SK-N-MC (cell line): ENCODE data around the gene ATAD2B.

Experiments used
- DNase-seq: peaks from one replicate; pipeline ENCODE4 v3.0.0-alpha.2; 2011; ENCODE audit warnings: low read depth, low spot score
- H3K27ac ChIP-seq: fragments of 200-600 bp; sonication (generic); 2 replicates; pipeline ENCODE4 v1.5.1; 2016; ENCODE audit warnings: mixed run types
- H3K36me3 ChIP-seq: fragments of 200-600 bp; sonication (generic); 2 replicates; pipeline ENCODE4 v1.6.1; 2017; ENCODE audit warnings: antibody characterized with exemption, low read length, mixed read lengths; ENCODE audit not compliant: insufficient read depth
- H3K4me3 ChIP-seq: fragments of 200-600 bp; sonication (generic); 2 replicates; pipeline ENCODE4 v1.5.1; 2016
- H3K9ac ChIP-seq: fragments of 200-600 bp; sonication (generic); 2 replicates; pipeline ENCODE4 v1.8.0; 2017; ENCODE audit warnings: mixed run types, mixed read lengths; ENCODE audit not compliant: insufficient read length
- H3K9me3 ChIP-seq: fragments of 200-600 bp; sonication (generic); 2 replicates; pipeline ENCODE4 v1.6.1; 2017; ENCODE audit warnings: low read depth, mild to moderate bottlenecking, antibody characterized with exemption, low read length, moderate library complexity, mixed read lengths
- EZH2 ChIP-seq: fragments of 200-600 bp; sonication (generic); IDR thresholded peaks from one replicate; pipeline ENCODE4 v1.6.1; 2017; ENCODE audit warnings: antibody characterized with exemption
- FOXP2 ChIP-seq: optimal IDR thresholded peaks from 2 replicates; pipeline ENCODE3; 2011; ENCODE audit warnings: mild to moderate bottlenecking, moderate library complexity; ENCODE audit not compliant: insufficient read depth; ENCODE audit errors: extremely low read length, control extremely low read depth
- POLR2AphosphoS5 ChIP-seq: IDR thresholded peaks from 2 replicates; pipeline ENCODE4 v1.6.1; 2012; ENCODE audit warnings: mild to moderate bottlenecking, low read depth, low read length, borderline replicate concordance

ATAD2B gene

DNA sequence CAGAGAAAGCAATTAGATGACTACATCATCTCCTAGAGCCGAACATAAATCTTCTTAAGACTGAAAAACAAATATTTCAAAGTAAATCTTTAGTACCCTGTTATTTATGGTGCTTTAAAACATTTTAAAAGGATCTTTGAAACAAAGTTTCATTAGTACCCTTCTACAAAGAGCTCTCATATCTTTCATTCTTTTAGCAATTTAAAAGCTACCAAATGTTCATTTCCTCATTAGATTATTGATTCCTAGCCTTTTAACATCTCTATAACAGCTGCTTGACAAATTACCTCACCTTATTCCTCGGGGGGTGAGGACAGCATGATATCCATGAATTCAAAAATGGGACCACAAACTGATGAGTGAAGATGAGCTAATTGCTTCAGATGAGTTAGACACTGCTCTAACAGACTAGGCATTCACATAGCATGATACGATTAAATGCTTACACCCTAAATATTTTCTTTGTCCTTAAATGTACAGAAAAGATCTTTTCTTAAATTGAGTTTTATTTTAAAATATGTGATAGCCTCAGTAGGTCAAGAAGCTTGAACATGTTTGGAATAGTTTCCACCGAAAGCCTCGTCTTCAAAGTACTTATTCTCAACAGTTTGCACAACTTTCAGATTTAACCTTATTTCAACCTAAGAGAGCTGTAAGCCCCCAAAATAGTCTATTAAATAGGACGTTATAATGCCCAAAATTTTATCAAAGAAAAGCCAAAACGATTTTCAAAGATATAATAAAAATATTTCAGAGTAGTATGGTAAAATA lies 2.1 kb downstream of the ATAD2B start:
- no peaks in the 10 kb centered on the region for H3K36me3 ChIP-seq

GRCh38 chr2:23918837-23919489 lies 8.0 kb downstream of the ATAD2B start:
- H3K36me3 ChIP-seq: no peaks in the 10 kb centered on the region
- no peak overlapping the region for H3K9ac ChIP-seq
- H3K4me3 ChIP-seq: no peak overlapping the region
- no peaks in the 10 kb centered on the region for H3K9me3 ChIP-seq
- DNase-seq: no peak
- TF ChIP-seq EZH2 (no peak), FOXP2 (no peak), POLR2AphosphoS5 (no peak)
- no peak overlapping the region for H3K27ac ChIP-seq

More for the DNA sequence above, 2.1 kb downstream of the ATAD2B start:
- no peak for TF ChIP-seq FOXP2
- TF ChIP-seq POLR2AphosphoS5: no peak
- TF ChIP-seq EZH2: no peak
- Histone ChIP-seq H3K9me3 (no peaks in the 10 kb centered on the region), H3K9ac (peak overlapping the region; percentile 98), H3K27ac (no peak overlapping the region), H3K4me3 (peak overlapping the region; percentile 89)
- no peak for DNase-seq

DNA sequence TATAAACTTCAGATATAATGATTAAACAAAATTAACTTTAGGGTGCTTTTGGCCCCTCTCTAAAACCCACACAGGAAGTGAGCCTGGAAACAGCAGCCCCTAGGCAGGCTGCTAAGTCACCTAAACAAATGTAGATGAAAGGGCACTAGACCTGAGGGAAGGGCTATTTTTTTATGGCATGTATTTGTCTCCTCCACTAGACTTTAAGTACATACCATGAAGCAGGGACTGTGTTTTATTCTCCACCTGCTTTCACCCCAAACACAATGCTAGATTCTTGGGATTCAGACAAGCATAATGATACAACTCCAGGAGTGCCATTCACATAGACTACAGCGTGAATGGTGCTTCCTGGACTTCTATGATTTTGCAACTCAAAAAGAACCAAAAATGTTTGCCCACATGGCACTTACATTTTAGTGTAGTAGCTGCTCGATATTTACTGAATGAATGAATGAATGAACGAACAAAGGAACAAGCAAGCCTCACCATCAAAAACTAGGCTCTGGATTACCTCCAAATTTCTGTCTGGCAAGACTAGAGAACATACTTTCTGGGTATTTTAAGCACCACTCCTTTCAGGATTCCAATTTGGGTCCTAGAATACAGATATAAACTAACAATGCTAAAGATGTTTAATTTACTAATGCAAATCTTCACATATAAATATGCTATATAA lies 10.1 kb downstream of the ATAD2B start:
- H3K9ac ChIP-seq: peak overlapping the region; percentile 2
- peak; percentile 22 for DNase-seq
- H3K36me3 ChIP-seq: no peaks in the 10 kb centered on the region
- TF ChIP-seq POLR2AphosphoS5 (peak; percentile 26; the same call in 1 of the 2 replicates), EZH2 (no peak), FOXP2 (no peak)
- H3K27ac ChIP-seq: peak overlapping the region; percentile 86
- H3K9me3 ChIP-seq: no peaks in the 10 kb centered on the region
- peak overlapping the region; percentile 40 for H3K4me3 ChIP-seq

DNA sequence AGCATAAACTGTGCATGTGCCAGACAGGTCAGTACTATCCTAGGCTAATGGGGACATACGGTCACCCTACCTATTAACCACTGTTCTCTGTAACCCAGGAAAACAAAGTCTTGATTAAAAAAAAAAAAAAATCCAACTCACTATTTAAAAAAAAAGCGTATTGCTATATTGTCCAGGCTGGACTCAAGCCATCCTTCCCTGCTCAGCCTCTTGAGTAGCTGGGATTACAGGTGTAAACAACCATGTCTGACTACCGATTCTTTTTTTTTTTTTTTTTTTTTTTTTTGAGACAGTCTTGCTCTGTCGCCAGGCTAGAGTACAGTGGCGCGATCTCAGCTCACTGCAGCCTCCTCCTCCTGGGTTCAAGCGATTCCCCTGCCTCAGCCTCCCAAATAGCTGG lies 11.6 kb downstream of the ATAD2B start:
- no peak for DNase-seq

DNA sequence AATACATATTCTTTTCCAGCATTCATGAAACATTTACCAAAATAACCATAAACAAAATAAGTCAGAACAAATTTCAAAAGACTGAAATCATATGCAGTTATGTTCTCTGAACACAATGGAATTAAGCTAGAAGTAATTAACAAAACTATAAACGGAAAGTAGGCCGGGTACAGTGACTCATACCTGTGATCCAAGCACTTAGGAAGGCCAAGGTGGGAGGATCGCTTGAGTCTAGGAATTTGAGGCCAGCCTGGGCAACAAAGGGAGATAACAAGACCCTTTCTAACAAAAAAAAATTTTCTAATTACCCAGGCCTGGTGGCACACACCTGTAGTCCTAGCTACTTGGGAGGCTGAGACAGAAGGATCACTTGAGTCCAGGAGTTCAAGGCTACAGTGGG lies 14.9 kb downstream of the ATAD2B start:
- H3K36me3 ChIP-seq: no peaks in the 10 kb centered on the region
- H3K9me3 ChIP-seq: no peaks in the 10 kb centered on the region
- no peak for DNase-seq
- H3K9ac ChIP-seq: no peak overlapping the region
- no peak overlapping the region for H3K27ac ChIP-seq
- TF ChIP-seq EZH2 (no peak), POLR2AphosphoS5 (no peak), FOXP2 (no peak)
- no peak overlapping the region for H3K4me3 ChIP-seq

More for the DNA sequence above, 11.6 kb downstream of the ATAD2B start:
- TF ChIP-seq EZH2: no peak
- TF ChIP-seq FOXP2: no peak
- no peak for TF ChIP-seq POLR2AphosphoS5
- no peak overlapping the region for H3K4me3 ChIP-seq
- H3K9me3 ChIP-seq: no peaks in the 10 kb centered on the region
- no peak overlapping the region for H3K9ac ChIP-seq
- H3K27ac ChIP-seq: no peak overlapping the region
- H3K36me3 ChIP-seq: no peaks in the 10 kb centered on the region

DNA sequence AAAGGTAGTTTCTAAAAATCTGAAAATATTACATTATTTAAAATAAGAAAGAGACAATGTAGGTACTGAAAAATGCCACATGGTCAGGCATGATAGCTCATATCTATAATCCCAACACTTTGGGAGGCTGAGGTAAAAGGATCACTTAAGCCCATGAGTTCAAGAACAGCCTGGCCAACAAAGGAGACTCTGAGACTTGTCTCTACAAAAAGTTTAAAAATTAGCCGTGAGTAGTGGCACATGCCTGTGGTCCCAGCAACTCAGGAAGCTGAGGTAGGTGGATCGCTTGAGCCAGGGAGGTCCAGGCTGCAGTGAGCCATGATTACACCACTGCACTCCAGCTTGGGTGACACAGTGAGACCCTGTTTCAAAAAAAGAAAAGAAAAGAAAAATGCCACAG lies 21.8 kb downstream of the ATAD2B start:
- no peaks in the 10 kb centered on the region for H3K36me3 ChIP-seq
- no peaks in the 10 kb centered on the region for H3K9me3 ChIP-seq
- no peak overlapping the region for H3K9ac ChIP-seq
- H3K4me3 ChIP-seq: no peak overlapping the region
- TF ChIP-seq FOXP2: no peak
- no peak for TF ChIP-seq POLR2AphosphoS5
- no peak for TF ChIP-seq EZH2
- no peak for DNase-seq
- H3K27ac ChIP-seq: no peak overlapping the region

DNA sequence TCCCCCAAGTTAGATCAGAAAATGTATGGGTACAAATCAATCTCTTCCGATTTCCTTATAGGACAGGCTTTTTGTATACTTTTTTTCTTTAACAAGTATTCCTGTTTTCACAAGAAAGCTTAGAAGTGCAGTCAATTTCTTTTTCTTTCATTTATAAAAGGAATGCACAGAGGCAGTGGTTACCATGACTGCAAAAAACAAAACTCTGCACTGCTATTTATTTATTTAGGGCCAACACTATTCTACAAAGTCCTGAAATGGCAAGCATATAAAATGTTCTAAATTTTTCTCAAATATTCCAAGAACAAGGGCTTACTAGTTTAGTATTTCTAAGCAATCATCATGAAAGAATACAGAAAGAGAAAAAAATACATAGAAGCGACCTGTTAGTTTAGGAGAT lies 22.2 kb downstream of the ATAD2B start:
- H3K4me3 ChIP-seq: no peak overlapping the region
- H3K27ac ChIP-seq: no peak overlapping the region
- H3K9ac ChIP-seq: no peak overlapping the region
- TF ChIP-seq EZH2 (no peak), POLR2AphosphoS5 (no peak), FOXP2 (no peak)
- no peaks in the 10 kb centered on the region for H3K9me3 ChIP-seq
- H3K36me3 ChIP-seq: no peaks in the 10 kb centered on the region
- DNase-seq: no peak

DNA sequence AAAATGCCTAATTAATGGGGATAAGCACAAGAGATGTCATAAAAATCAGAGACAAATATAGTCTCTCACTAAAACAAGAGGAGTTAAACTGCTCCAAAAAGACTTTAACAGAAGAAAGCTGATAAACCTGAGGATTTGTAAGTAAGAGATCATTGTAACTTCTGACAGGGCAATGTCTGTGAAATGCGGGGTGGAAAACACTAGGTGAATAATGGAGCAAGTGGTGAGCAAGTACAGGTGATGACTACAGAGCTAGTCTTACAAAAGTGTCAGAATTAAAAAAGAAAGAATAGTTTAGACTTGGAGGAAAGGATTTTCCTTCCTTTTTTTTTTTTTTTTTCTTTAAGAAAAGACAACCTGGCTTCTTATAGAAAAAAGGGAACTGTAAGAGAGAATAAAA lies 22.7 kb downstream of the ATAD2B start:
- H3K27ac ChIP-seq: no peak overlapping the region
- no peak for DNase-seq

More for the DNA sequence above, 22.7 kb downstream of the ATAD2B start:
- Histone ChIP-seq H3K9me3 (no peaks in the 10 kb centered on the region), H3K9ac (no peak overlapping the region), H3K36me3 (no peaks in the 10 kb centered on the region), H3K4me3 (no peak overlapping the region)
- TF ChIP-seq EZH2: no peak
